ENCODE results near the gene EFNA3. TPM values are rescaled to one million over a fixed set of nuclear protein-coding genes. Genes with fewer than 3 reads are reported as not detected.

The EFNA3 gene
- total and polyA plus RNA-seq, 2 donors (not counting 3 experiments of a cell fraction or from before 2014, with no cell fraction given): 2.2 to 2.5 TPM

DNA sequence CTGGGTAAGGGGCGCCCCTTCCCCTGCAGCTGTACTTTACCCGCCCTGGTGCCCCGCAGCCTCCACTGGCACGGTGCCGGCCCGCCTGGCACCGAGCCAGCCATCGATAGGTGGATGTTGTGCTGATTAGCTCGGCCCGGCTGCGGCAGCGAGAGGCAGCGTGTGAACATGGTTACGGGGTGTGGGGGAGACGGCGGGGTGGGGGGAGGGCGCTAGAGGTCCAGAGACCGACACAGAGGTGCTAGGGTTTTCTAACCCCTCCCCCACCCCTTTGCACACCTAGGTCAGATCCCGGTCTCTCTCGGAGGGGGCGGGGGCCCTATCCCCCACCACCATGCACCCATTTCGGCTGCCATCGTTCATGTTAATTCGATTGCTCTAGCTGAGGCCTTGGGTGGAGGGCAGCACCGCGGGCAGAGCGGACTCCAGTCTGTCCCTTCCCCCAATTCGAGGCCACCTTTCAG is 8.4 kb upstream of the EFNA3 start:
- TF ChIP-seq JUN (IDR thresholded peaks at IDR 0.05; ENCODE audit: borderline replicate concordance, insufficient read depth, insufficient read length, low read depth): no peak
- TF ChIP-seq POLR2AphosphoS5 (IDR thresholded peaks at IDR 0.05; ENCODE audit: insufficient read depth, low read depth, low read length): no peak
- TF ChIP-seq POLR2A (IDR thresholded peaks at IDR 0.05; ENCODE audit: low read depth, low read length): no peak
- no peak for TF ChIP-seq FOS (IDR thresholded peaks at IDR 0.05; ENCODE audit: borderline replicate concordance, insufficient read depth, low read length)
- no peak for TF ChIP-seq GATA2 (IDR thresholded peaks at IDR 0.05; ENCODE audit: insufficient read depth, insufficient read length, low read depth, low read length)
- no peak for TF ChIP-seq MYC (IDR thresholded peaks at IDR 0.05; ENCODE audit: low read depth, low read length)
- TF ChIP-seq, protein P1, sequence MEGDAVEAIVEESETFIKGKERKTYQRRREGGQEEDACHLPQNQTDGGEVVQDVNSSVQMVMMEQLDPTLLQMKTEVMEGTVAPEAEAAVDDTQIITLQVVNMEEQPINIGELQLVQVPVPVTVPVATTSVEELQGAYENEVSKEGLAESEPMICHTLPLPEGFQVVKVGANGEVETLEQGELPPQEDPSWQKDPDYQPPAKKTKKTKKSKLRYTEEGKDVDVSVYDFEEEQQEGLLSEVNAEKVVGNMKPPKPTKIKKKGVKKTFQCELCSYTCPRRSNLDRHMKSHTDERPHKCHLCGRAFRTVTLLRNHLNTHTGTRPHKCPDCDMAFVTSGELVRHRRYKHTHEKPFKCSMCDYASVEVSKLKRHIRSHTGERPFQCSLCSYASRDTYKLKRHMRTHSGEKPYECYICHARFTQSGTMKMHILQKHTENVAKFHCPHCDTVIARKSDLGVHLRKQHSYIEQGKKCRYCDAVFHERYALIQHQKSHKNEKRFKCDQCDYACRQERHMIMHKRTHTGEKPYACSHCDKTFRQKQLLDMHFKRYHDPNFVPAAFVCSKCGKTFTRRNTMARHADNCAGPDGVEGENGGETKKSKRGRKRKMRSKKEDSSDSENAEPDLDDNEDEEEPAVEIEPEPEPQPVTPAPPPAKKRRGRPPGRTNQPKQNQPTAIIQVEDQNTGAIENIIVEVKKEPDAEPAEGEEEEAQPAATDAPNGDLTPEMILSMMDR (IDR thresholded peaks at IDR 0.05; ENCODE audit: extremely low read depth in 1 of 2, insufficient read depth in 1 of 2, low read depth in 1 of 2, low read length in 2 of 2): no peak
- TF ChIP-seq, protein P2, sequence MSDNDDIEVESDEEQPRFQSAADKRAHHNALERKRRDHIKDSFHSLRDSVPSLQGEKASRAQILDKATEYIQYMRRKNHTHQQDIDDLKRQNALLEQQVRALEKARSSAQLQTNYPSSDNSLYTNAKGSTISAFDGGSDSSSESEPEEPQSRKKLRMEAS (IDR thresholded peaks at IDR 0.05; ENCODE audit: insufficient read depth, insufficient read length): no peak
- TF ChIP-seq EZH2 (IDR thresholded peaks at IDR 0.05; ENCODE audit: borderline replicate concordance, low read depth, low read length, severe bottlenecking): no peak
- Histone ChIP-seq H2AFZ (ENCODE audit: low read depth, low read length) (no peak overlapping the region), H3K4me3 (replicated peaks in 1 of 3; ENCODE audit: insufficient read depth in 1 of 3, low read depth in 1 of 3, low read length in 3 of 3) (no peak overlapping the region), H3K36me3 (ENCODE audit: control insufficient read depth in 2 of 2, extremely low read depth in 1 of 2, insufficient read depth in 2 of 2, low read length in 2 of 2) (peaks cover 4 to 6% of the 10 kb centered on the region in 2 experiments), H3K9me3 (replicated peaks; ENCODE audit: control insufficient read depth, insufficient read depth, low read length) (no peaks in the 10 kb centered on the region), H3K9ac (replicated peaks; ENCODE audit: extremely low read depth, insufficient read depth, low read length) (no peak overlapping the region), H3K27ac (ENCODE audit: insufficient read depth, low read depth, low read length) (no peak overlapping the region), H4K20me1 (replicated peaks; ENCODE audit: control insufficient read depth, extremely low read depth, insufficient read depth, low read length) (no peaks in the 10 kb centered on the region), H3K79me2 (ENCODE audit: control insufficient read depth, insufficient read depth, low read length) (peaks cover under 1% of the 10 kb centered on the region), H3K9me1 (replicated peaks; ENCODE audit: control insufficient read depth, extremely low read depth, insufficient read depth, low read length) (no peaks in the 10 kb centered on the region), H3K4me1 (ENCODE audit: control insufficient read depth, extremely low read depth, insufficient read depth, low read length) (no peaks in the 10 kb centered on the region), H3K27me3 (ENCODE audit: control insufficient read depth in 2 of 2, insufficient read depth in 2 of 2, low read length in 2 of 2) (peaks cover 0 to 4% of the 10 kb centered on the region in 2 experiments), H3K4me2 (ENCODE audit: insufficient read depth, low read length) (peak overlapping the region; percentile 77)
- ChIA-PET POLR2A (no interaction called here), CTCF (interaction anchor here (0.5 to 2.0 kb wide), 10 partner anchors 8 to 97 kb away, joined by 3 to 10 read pairs (median 5); partner anchors contain the start of genes ADAM15, FLAD1 and LENEP)
- dilution Hi-C loops (cut with MboI; ENCODE audit: extremely low pct_ligation_motif_present, low sequenced_read_pairs) (no loop called here), intact Hi-C loops (cut with micrococcal nuclease) (loop anchor here (2.0 kb wide), 1 partner anchor 15 kb away; no protein-coding TSS in a partner anchor)
- DNase-seq (ENCODE audit: low read depth, low spot score): no peak
- no TSS peak for BruUV-seq (replicated peaks)
- FAIRE-seq: no peak

All from endothelial cell of umbilical vein (primary cell).